HEK293 (cell line): ENCODE measurements around the gene VPS13D.

Source experiments
- CTCF ChIA-PET: fragments of 350-600 bp; formaldehyde crosslinking; extraction: SDS; loops from one replicate; lab custom pipeline; 2021; ENCODE audit warnings: antibody characterized with exemption; lab: Yijun Ruan, JAX
- POLR2A ChIA-PET: fragments of 300-600 bp; formaldehyde crosslinking; extraction: SDS; loops from one replicate; lab custom pipeline; 2020; ENCODE audit warnings: antibody characterized with exemption, inconsistent platforms; lab: Yijun Ruan, JAX
- H3K27ac ChIP-seq: fragments of 200-500 bp; sonication (Bioruptor generic); 2 replicates; pipeline ENCODE4 v1.5.1; 2014; ENCODE audit warnings: low read depth, low read length, control low read depth, inconsistent platforms; ENCODE audit errors: extremely low read depth
- H3K36me3 ChIP-seq, 2 experiments: fragments of 200-500 bp in 1 of 2; sonication (Bioruptor generic) in 1 of 2; 1 replicate in 1 of 2; 2 replicates in 1 of 2; pipeline ENCODE4 v1.5.1; 2014 to 2017; ENCODE audit warnings: inconsistent platforms in 2 of 2, low read length in 2 of 2; ENCODE audit not compliant: control insufficient read depth in 2 of 2, insufficient read depth in 1 of 2
- H3K4me1 ChIP-seq: fragments of 200-500 bp; sonication (Bioruptor generic); 2 replicates; pipeline ENCODE4 v1.5.1; 2014; ENCODE audit warnings: mild to moderate bottlenecking, low read length, inconsistent platforms; ENCODE audit not compliant: control insufficient read depth, insufficient read depth
- H3K4me3 ChIP-seq: 2 replicates; pipeline ENCODE4 v1.5.1; 2011; ENCODE audit warnings: low read depth, mild to moderate bottlenecking, control low read depth, low read length, moderate library complexity
- H3K9me3 ChIP-seq: fragments of 200-500 bp; sonication (Bioruptor generic); 2 replicates; pipeline ENCODE4 v1.5.1; 2014; ENCODE audit warnings: low read depth, low read length, inconsistent platforms; ENCODE audit not compliant: control insufficient read depth, insufficient read depth
- BCL11A ChIP-seq: fragments of 450-650 bp; formaldehyde crosslinking; IDR thresholded peaks from 2 replicates; pipeline ENCODE4 v1.5.1; 2016; ENCODE audit warnings: low read depth, missing biosample characterization, missing genetic modification characterization
- BCL11B ChIP-seq: fragments of 450-650 bp; formaldehyde crosslinking; IDR thresholded peaks from 2 replicates; pipeline ENCODE4 v1.5.1; 2016; ENCODE audit warnings: low read depth, missing biosample characterization, missing genetic modification characterization
- CTCF ChIP-seq: fragments of 450-650 bp; formaldehyde crosslinking; IDR thresholded peaks from 2 replicates; pipeline ENCODE4 v1.5.1; 2016; ENCODE audit warnings: missing biosample characterization, missing genetic modification characterization
- PRDM2 ChIP-seq: fragments of 450-650 bp; formaldehyde crosslinking; IDR thresholded peaks from 2 replicates; pipeline ENCODE4 v1.5.1; 2016; ENCODE audit warnings: missing biosample characterization, missing genetic modification characterization, borderline replicate concordance
- SCRT1 ChIP-seq: fragments of 450-650 bp; formaldehyde crosslinking; IDR thresholded peaks from 2 replicates; pipeline ENCODE4 v1.5.1; 2016; ENCODE audit warnings: missing biosample characterization, missing genetic modification characterization, borderline replicate concordance
- TRIM28 ChIP-seq: IDR thresholded peaks from 2 replicates; pipeline ENCODE4 v1.6.1; 2011; ENCODE audit warnings: low read length, control low read depth, borderline replicate concordance
- WT1 ChIP-seq: fragments of 450-650 bp; formaldehyde crosslinking; IDR thresholded peaks from 2 replicates; pipeline ENCODE4 v1.5.1; 2016; ENCODE audit warnings: missing biosample characterization, missing genetic modification characterization
- ZNF114 ChIP-seq: fragments of 450-650 bp; formaldehyde crosslinking; IDR thresholded peaks from 2 replicates; pipeline ENCODE4 v1.5.0; 2017; ENCODE audit warnings: missing biosample characterization, missing genetic modification characterization
- ZNF132 ChIP-seq: fragments of 450-650 bp; formaldehyde crosslinking; IDR thresholded peaks from 2 replicates; pipeline ENCODE4 v1.5.1; 2017; ENCODE audit warnings: missing biosample characterization, missing genetic modification characterization, borderline replicate concordance
- ZNF19 ChIP-seq: fragments of 450-650 bp; formaldehyde crosslinking; IDR thresholded peaks from 2 replicates; pipeline ENCODE4; 2016; ENCODE audit warnings: missing biosample characterization, missing genetic modification characterization, low read depth
- ZNF354C ChIP-seq: fragments of 450-650 bp; formaldehyde crosslinking; IDR thresholded peaks from 2 replicates; pipeline ENCODE4 v1.5.1; 2016; ENCODE audit warnings: missing biosample characterization, missing genetic modification characterization, low read depth, borderline replicate concordance
- ZNF426 ChIP-seq: fragments of 450-650 bp; formaldehyde crosslinking; IDR thresholded peaks from 2 replicates; pipeline ENCODE4 v1.5.1; 2017; ENCODE audit warnings: missing biosample characterization, missing genetic modification characterization, mild to moderate bottlenecking, inconsistent platforms, moderate library complexity
- ZNF777 ChIP-seq: fragments of 450-650 bp; formaldehyde crosslinking; IDR thresholded peaks from 2 replicates; pipeline ENCODE4 v1.5.1; 2017; ENCODE audit warnings: missing biosample characterization, missing genetic modification characterization, borderline replicate concordance
- ZNF791 ChIP-seq: fragments of 450-650 bp; formaldehyde crosslinking; IDR thresholded peaks from 2 replicates; pipeline ENCODE4 v1.5.1; 2016; ENCODE audit warnings: missing biosample characterization, missing genetic modification characterization
- ZNF843 ChIP-seq: fragments of 450-650 bp; formaldehyde crosslinking; IDR thresholded peaks from 2 replicates; pipeline ENCODE4 v1.5.1; 2016; ENCODE audit warnings: missing biosample characterization, missing genetic modification characterization
- TF ChIP-seq, protein P1 (sequence below): fragments of 450-650 bp; formaldehyde crosslinking; IDR thresholded peaks from 2 replicates; pipeline ENCODE4 v1.5.1; 2017; ENCODE audit warnings: missing biosample characterization, missing genetic modification characterization

VPS13D gene

DNA sequence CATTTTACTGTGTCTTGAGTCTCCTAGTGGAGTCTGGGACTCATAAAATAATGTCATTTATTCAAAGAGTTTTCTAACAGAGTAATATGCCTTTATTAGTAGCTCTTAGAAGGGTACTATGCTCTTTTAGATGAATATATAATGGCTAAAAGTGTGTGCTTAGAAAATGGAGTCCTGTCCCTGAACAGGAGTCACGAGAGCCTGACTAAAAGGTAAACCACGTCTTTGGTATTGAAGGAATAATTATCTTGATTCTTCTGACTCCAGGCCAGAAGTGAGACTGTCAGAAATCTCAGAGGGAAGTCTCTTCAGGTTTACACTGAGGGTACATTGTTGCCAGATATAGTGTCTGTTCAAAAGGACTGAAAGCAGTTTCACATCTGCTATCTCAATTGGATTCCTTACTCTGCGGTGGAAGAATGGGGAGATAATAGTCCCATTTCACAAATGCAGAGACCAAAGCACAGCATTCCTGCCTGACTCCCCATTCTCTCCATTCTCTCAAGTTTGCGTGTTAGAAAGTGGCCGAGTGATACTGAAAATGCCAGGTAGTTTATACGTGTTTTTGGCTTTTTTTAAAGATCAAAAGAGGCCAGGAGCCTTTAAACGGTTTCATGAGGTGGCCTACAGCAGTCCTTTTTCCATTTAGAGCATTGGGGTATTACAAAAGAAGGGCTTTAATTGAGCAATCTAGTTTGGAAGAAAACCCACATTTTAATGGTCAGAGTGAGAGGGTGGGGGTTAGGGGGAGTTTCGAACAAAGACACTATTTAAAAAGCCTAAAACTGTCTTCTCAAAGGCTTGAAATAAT, 176.6 kb downstream of the VPS13D start (continued):
- TF ChIP-seq, protein P1, sequence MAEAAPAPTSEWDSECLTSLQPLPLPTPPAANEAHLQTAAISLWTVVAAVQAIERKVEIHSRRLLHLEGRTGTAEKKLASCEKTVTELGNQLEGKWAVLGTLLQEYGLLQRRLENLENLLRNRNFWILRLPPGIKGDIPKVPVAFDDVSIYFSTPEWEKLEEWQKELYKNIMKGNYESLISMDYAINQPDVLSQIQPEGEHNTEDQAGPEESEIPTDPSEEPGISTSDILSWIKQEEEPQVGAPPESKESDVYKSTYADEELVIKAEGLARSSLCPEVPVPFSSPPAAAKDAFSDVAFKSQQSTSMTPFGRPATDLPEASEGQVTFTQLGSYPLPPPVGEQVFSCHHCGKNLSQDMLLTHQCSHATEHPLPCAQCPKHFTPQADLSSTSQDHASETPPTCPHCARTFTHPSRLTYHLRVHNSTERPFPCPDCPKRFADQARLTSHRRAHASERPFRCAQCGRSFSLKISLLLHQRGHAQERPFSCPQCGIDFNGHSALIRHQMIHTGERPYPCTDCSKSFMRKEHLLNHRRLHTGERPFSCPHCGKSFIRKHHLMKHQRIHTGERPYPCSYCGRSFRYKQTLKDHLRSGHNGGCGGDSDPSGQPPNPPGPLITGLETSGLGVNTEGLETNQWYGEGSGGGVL, result no peak

DNA sequence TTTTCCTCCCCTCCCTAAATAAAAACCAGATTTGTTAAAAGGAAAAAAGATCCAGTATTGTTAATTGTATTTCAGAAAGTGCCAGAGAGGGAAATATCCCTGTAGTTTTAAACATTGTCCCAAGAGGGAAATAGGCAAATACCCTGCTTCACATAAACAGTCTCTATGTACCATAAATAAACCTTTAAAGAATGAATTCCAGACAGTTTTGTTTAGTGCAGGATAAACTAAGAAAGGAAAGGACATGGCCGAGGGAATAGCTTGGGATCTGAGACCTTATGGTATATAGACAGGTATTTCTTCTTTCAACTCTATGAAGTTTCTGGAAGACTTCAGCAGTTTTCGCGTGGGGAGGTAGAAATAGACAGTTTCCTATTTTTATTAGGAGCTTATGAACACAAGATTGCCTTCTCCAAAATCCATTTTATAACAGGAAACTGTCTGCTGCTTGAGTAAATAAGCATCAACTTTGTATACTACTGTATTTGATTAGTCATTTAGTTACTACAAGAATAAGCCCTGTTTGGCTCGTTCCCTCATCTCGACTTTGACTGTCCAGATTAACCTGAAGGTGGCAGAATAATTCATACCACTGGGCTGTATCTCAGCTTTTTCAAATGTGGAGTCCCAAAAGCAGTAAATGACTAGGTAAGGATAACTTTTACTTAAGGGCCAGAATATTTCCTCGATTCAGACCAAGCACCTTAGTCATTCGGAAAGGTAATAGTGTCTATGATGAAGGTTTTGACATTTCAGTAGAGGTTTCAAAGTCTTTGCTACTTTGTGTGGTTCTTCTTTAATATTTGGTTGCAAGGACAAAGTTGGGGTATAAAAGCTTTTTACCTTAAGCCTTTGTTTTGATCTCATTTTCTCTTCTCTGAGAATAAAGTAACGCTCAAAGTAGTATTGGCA, 177.5 kb downstream of the VPS13D start:
- Histone ChIP-seq H3K27ac (no peak overlapping the region), H3K9me3 (no peaks in the 10 kb centered on the region), H3K4me1 (no peaks in the 10 kb centered on the region), H3K36me3 (peaks cover 0 to 48% of the 10 kb centered on the region in 2 experiments; a peak in 1 of 3 replicates), H3K4me3 (no peak overlapping the region)
- ChIA-PET POLR2A (no interaction called here), CTCF (interaction anchor here (0.6 to 2.2 kb wide), 5 partner anchors 9 to 344 kb away, joined by 3 to 9 read pairs (median 3); partner anchors contain the start of gene TNFRSF8)
- no peak for TF ChIP-seq ZNF132 (tag by site-specific recombination)
- 0 out of 2 replicates have a peak, but pooled peaks have one; percentile 18 for TF ChIP-seq CTCF (tag by site-specific recombination)

- no peak overlapping the region for H3K4me3 ChIP-seq
- ChIA-PET CTCF (interaction anchor here (0.6 to 2.2 kb wide), 5 partner anchors 9 to 345 kb away, joined by 3 to 9 read pairs (median 3); partner anchors contain the start of gene TNFRSF8), POLR2A (no interaction called here)
- no peak overlapping the region for H3K27ac ChIP-seq
- H3K4me1 ChIP-seq, result no peaks in the 10 kb centered on the region
- TF ChIP-seq ZNF354C (tag by site-specific recombination) (no peak), BCL11A (tag by site-specific recombination) (no peak)
- H3K9me3 ChIP-seq, result no peaks in the 10 kb centered on the region
- peaks cover 0 to 44% of the 10 kb centered on the region in 2 experiments; a peak in 1 of 3 replicates for H3K36me3 ChIP-seq
Observed at GRCh38 chr1:12407962-12408454, 178.2 kb downstream of the VPS13D start.

DNA sequence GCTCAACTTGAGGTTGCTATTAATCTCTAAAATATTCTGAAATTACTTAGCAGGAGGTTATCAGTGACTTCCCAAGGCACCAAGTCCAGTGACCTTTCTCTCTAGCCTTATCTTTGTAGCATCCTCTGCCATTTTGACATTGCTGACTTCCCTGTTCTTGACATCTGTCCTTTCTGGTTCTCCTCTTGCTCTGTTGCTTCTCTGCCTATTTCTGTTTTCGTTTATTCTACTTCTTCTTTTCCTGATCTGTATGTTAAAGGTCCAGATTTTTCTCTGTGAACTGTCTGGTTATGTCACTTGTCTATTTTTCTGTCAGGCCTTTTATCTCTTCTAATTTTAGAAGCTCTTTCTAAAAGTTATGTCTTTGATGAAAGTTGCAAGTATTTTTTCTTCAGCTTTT, 178.8 kb downstream of the VPS13D start:
- Histone ChIP-seq H3K27ac (no peak overlapping the region), H3K4me3 (no peak overlapping the region), H3K9me3 (no peaks in the 10 kb centered on the region), H3K4me1 (no peaks in the 10 kb centered on the region), H3K36me3 (peaks cover 0 to 37% of the 10 kb centered on the region in 2 experiments; a peak in 1 of 3 replicates)
- ChIA-PET CTCF (interaction anchor here (0.6 to 0.7 kb wide), 3 partner anchors 23 to 49 kb away, joined by 3 to 6 read pairs (median 4); no protein-coding TSS in a partner anchor), POLR2A (no interaction called here)
- TF ChIP-seq SCRT1 (tag by site-specific recombination) (no peak), PRDM2 (tag by site-specific recombination) (no peak), ZNF777 (tag by site-specific recombination) (no peak), TRIM28 (no peak), BCL11B (tag by site-specific recombination) (no peak), WT1 (tag by site-specific recombination) (no peak), ZNF791 (tag by site-specific recombination) (no peak), ZNF426 (tag by site-specific recombination) (no peak), ZNF19 (no peak), ZNF114 (tag by site-specific recombination) (no peak), ZNF843 (no peak)
